B cell (primary cell): ENCODE data around the gene EFCAB8. TPM values are rescaled to one million over a fixed set of nuclear protein-coding genes. Genes with fewer than 3 reads are reported as not detected.

Experiments
- ATAC-seq: fragments of 200-7000 bp; cut with Tn5 transposase; one replicate; pipeline ENCODE4 v1.10.0; 2021; ENCODE audit warnings: low read depth, mild to moderate bottlenecking, moderate number of reproducible peaks, moderate library complexity
- CTCF ChIA-PET: fragments of 350-600 bp; sonication (Branson Sonifier 250); formaldehyde crosslinking; loops from one replicate; lab custom pipeline; 2021; ENCODE audit warnings: antibody characterized with exemption, inconsistent platforms; lab: Charles Lee
- POLR2A ChIA-PET: fragments of 350-600 bp; sonication (Branson Sonifier 250); formaldehyde crosslinking; loops from one replicate; lab custom pipeline; 2021; ENCODE audit warnings: antibody characterized with exemption; lab: Charles Lee
- DNase-seq: peaks from one replicate; pipeline ENCODE4 v3.0.0; 2013
- H2AFZ ChIP-seq: 2 replicates; pipeline ENCODE4 v1.6.1; 2012; ENCODE audit warnings: mild to moderate bottlenecking, low read depth, low read length; ENCODE audit not compliant: insufficient read depth, poor library complexity, severe bottlenecking
- H3K27ac ChIP-seq, 2 donors: 1 replicate in 1 of 2; 2 replicates in 1 of 2; pipeline ENCODE4 v1.5.1; 2012 to 2013; ENCODE audit warnings: low read length in 2 of 2, mild to moderate bottlenecking in 2 of 2, moderate library complexity in 1 of 2
- H3K27me3 ChIP-seq, 4 experiments: fragments of 200-600 bp in 1 of 4; sonication (generic) in 1 of 4; replicated peaks in 1 of 4; 1 replicate in 2 of 4; 2 replicates in 2 of 4; pipeline versions ENCODE4 v1.6.1 to v1.7.0; 2013 to 2016; ENCODE audit warnings: low read length in 3 of 4, mild to moderate bottlenecking in 2 of 4, mixed read lengths in 1 of 4, moderate library complexity in 1 of 4; ENCODE audit not compliant: insufficient read depth in 4 of 4, control insufficient read depth in 3 of 4; ENCODE audit errors: control extremely low read depth in 1 of 4
- H3K36me3 ChIP-seq, 2 experiments: replicated peaks in 1 of 2; 1 replicate in 1 of 2; 2 replicates in 1 of 2; pipeline versions ENCODE4 v1.6.1 to v1.7.1; 2013; ENCODE audit warnings: low read length in 1 of 2; ENCODE audit not compliant: insufficient read depth in 2 of 2, control insufficient read depth in 1 of 2; ENCODE audit errors: control extremely low read depth in 1 of 2, extremely low read depth in 1 of 2
- H3K4me1 ChIP-seq, 2 donors: fragments of 200-600 bp in 1 of 2; sonication (generic) in 1 of 2; 1 replicate in 1 of 2; 2 replicates in 1 of 2; pipeline versions ENCODE4 v1.5.1 to v1.6.1; 2013 to 2017; ENCODE audit warnings: low read length in 2 of 2; ENCODE audit not compliant: control insufficient read depth in 2 of 2, insufficient read depth in 2 of 2
- H3K4me2 ChIP-seq: replicated peaks from 2 replicates; pipeline ENCODE3; 2012; ENCODE audit warnings: mild to moderate bottlenecking, low read depth, low read length; ENCODE audit not compliant: poor library complexity, severe bottlenecking
- H3K4me3 ChIP-seq, 5 experiments: fragments of 200-600 bp in 1 of 5; sonication (generic) in 1 of 5; 1 replicate in 3 of 5; 2 replicates in 2 of 5; pipeline versions ENCODE4 v1.5.1 to v1.7.0; 2011 to 2016; ENCODE audit warnings: low read length in 4 of 5, mild to moderate bottlenecking in 4 of 5, low read depth in 2 of 5, control low read depth in 1 of 5, moderate library complexity in 1 of 5; ENCODE audit not compliant: insufficient read depth in 1 of 5; ENCODE audit errors: control extremely low read depth in 1 of 5, extremely low read depth in 1 of 5
- H3K79me2 ChIP-seq: fragments of 200-600 bp; sonication (generic); one replicate; pipeline ENCODE4 v1.6.0; 2016; ENCODE audit warnings: low read length; ENCODE audit not compliant: control insufficient read depth, insufficient read depth
- H3K9ac ChIP-seq: fragments of 200-600 bp; sonication (generic); 2 replicates; pipeline ENCODE4 v1.6.1; 2017; ENCODE audit warnings: mild to moderate bottlenecking, low read length, moderate library complexity
- H3K9me3 ChIP-seq, 3 donors: one replicate each; pipeline versions ENCODE4 v1.6.1 to v1.7.1; 2013; ENCODE audit warnings: low read length in 2 of 3; ENCODE audit not compliant: control insufficient read depth in 2 of 3, insufficient read depth in 1 of 3; ENCODE audit errors: control extremely low read depth in 1 of 3
- H4K20me1 ChIP-seq: 2 replicates; pipeline ENCODE4 v1.6.0; 2012; ENCODE audit warnings: mild to moderate bottlenecking, low read length; ENCODE audit not compliant: insufficient read depth, control insufficient read depth, poor library complexity, severe bottlenecking
- H3K27ac Mint-ChIP-seq: one replicate; pipeline ENCODE4 v1.8.0; 2021; ENCODE audit warnings: mixed read lengths
- H3K27me3 Mint-ChIP-seq: one replicate; pipeline ENCODE4 v1.8.0; 2021; ENCODE audit warnings: mixed read lengths
- H3K4me1 Mint-ChIP-seq: one replicate; pipeline ENCODE4 v1.8.0; 2021; ENCODE audit warnings: mixed read lengths
- H3K4me3 Mint-ChIP-seq: one replicate; pipeline ENCODE4 v1.8.0; 2021; ENCODE audit warnings: mixed read lengths
- H3K9me3 Mint-ChIP-seq: one replicate; pipeline ENCODE4 v1.8.0; 2022; ENCODE audit warnings: mixed read lengths; ENCODE audit not compliant: insufficient read depth
- EZH2 ChIP-seq: IDR thresholded peaks from 2 replicates; pipeline ENCODE4 v1.6.1; 2012; ENCODE audit warnings: borderline replicate concordance, low read depth, mild to moderate bottlenecking, moderate library complexity, low read length; ENCODE audit not compliant: insufficient read depth, poor library complexity, severe bottlenecking
- WGBS: methylation state at CpG from one replicate; pipeline ENCODE4 v1.1.5; 2013; ENCODE audit warnings: missing lambda C conversion rate; ENCODE audit not compliant: insufficient coverage; 5-methylcytosine and 5-hydroxymethylcytosine counted together
- intact Hi-C: fragments of 100-400 bp; cut with micrococcal nuclease; formaldehyde crosslinking; loops from one replicate; pipeline ENCODE4 v1.10.0; 2022
- polyA plus RNA-seq: library from polyadenylated mRNA; depleted of rRNA; stranded (reverse); fragments of >200 nt; gene quantifications from 2 replicates; pipeline ENCODE4 v1.2.3, GENCODE V29; 2012
- total RNA-seq, 2 donors: library from RNA; stranded (reverse); fragments of 120-200 nt in 1 of 2; gene quantifications; 1 replicate in 1 of 2; 2 replicates in 1 of 2; pipeline versions ENCODE4 v1.2.3 to v1.2.4, GENCODE V29; 2013 to 2022
- TF ChIP-seq, protein P1 (sequence below): fragments of 200-600 bp; IDR thresholded peaks from one replicate; pipeline ENCODE4 v1.8.0; 2022; ENCODE audit warnings: antibody characterized with exemption, mild to moderate bottlenecking

The EFCAB8 gene
- total and polyA plus RNA-seq, 2 donors (not counting 1 experiment from before 2014, with no cell fraction given): 0.72 to 2.3 TPM

DNA sequence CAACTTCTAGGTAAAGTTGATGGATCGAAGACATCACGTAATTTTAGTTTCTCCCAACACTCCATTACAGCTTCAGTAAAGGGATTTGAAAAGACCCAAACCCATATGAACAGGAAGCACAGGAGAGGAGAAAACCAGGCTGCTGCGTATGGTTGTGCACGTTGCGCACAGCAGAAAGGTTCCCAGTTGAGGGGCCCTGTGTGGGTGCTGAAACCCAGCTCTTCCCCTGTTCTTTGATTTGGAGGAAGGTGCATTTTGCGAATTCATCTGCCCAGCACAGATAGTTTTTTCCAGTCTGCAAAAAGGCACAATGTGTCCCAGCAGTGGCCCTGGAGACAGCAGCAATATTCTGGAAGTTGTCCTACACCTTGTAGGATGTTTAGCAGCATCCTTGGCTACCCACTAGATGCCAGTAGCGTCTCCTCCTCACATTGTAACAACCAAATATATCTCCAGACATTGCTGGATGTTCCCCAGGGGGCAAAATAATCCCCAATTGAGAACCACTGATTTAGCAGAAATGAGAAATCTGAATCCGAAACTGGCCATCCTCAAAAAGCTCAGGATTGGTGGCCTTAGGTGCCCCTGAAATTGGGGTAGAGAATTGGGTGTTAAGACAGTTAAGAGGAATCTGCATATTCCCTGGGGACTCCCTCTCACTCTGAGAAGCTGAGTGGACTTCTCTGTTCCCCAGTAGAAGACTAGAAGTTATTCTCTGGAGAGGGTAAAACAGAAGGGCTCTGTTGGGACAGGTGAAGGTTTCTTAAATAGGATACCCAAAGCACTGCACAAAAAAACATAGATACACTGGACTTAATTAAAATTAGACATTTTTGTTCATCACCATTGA is 133.3 kb downstream of the EFCAB8 start:
- H3K4me2 ChIP-seq: peak overlapping the region; percentile 21
- H3K4me3 ChIP-seq: no peak overlapping the region
- 34% methylated on average over 6 of the region's 8 CpGs for WGBS
- TF ChIP-seq, protein P1, sequence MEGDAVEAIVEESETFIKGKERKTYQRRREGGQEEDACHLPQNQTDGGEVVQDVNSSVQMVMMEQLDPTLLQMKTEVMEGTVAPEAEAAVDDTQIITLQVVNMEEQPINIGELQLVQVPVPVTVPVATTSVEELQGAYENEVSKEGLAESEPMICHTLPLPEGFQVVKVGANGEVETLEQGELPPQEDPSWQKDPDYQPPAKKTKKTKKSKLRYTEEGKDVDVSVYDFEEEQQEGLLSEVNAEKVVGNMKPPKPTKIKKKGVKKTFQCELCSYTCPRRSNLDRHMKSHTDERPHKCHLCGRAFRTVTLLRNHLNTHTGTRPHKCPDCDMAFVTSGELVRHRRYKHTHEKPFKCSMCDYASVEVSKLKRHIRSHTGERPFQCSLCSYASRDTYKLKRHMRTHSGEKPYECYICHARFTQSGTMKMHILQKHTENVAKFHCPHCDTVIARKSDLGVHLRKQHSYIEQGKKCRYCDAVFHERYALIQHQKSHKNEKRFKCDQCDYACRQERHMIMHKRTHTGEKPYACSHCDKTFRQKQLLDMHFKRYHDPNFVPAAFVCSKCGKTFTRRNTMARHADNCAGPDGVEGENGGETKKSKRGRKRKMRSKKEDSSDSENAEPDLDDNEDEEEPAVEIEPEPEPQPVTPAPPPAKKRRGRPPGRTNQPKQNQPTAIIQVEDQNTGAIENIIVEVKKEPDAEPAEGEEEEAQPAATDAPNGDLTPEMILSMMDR: no peak
- no peak for TF ChIP-seq EZH2
- peaks cover 23% of the 10 kb centered on the region for H3K4me1 Mint-ChIP-seq
- no peaks in the 10 kb centered on the region for H3K27me3 Mint-ChIP-seq
- peaks cover 19 to 23% of the 10 kb centered on the region in 2 donors for H3K4me1 ChIP-seq
- no peak overlapping the region for H3K9ac ChIP-seq
- intact Hi-C loops: no loop called here
- no peaks in the 10 kb centered on the region for H3K79me2 ChIP-seq
- H3K27ac Mint-ChIP-seq: no peak overlapping the region
- POLR2A ChIA-PET: no interaction called here
- peaks cover 3 to 12% (median 12%) of the 10 kb centered on the region in 3 donors for H3K9me3 ChIP-seq
- no peak overlapping the region for H2AFZ ChIP-seq
- H3K9me3 Mint-ChIP-seq: peaks cover 7% of the 10 kb centered on the region
- no peak overlapping the region for H3K4me3 Mint-ChIP-seq
- H3K27ac ChIP-seq: peak overlapping the region in 1 of 2 donors; percentile 12
- DNase-seq (peak; percentile 43), ATAC-seq (peak; percentile 26)
- no peaks in the 10 kb centered on the region for H3K27me3 ChIP-seq
- CTCF ChIA-PET: interaction anchor here (0.6 to 0.9 kb wide), 2 partner anchors 9 to 526 kb away, joined by 3 to 4 read pairs; no protein-coding TSS in a partner anchor
- H3K36me3 ChIP-seq: no peaks in the 10 kb centered on the region
- H4K20me1 ChIP-seq: no peaks in the 10 kb centered on the region

GRCh38 chr20:32993496-32994050 is 134.8 kb downstream of the EFCAB8 start:
- CTCF ChIA-PET: interaction anchor here (0.7 kb wide), 1 partner anchor 92 kb away, joined by 3 read pairs; no protein-coding TSS in a partner anchor
- Histone ChIP-seq H3K36me3 (no peaks in the 10 kb centered on the region), H3K9ac (no peak overlapping the region), H3K27ac (no peak overlapping the region), H3K9me3 (peaks cover 3 to 12% (median 12%) of the 10 kb centered on the region in 3 donors), H2AFZ (no peak overlapping the region), H3K4me2 (no peak overlapping the region), H4K20me1 (no peaks in the 10 kb centered on the region), H3K27me3 (no peaks in the 10 kb centered on the region), H3K4me3 (no peak overlapping the region), H3K4me1 (peaks cover 19 to 23% of the 10 kb centered on the region in 2 donors), H3K79me2 (no peaks in the 10 kb centered on the region)
- peaks cover 7% of the 10 kb centered on the region for H3K9me3 Mint-ChIP-seq
- POLR2A ChIA-PET: no interaction called here
- H3K27ac Mint-ChIP-seq: no peak overlapping the region
- ATAC-seq (no peak), DNase-seq (no peak)
- WGBS: 85% methylated on average over 4 of the region's 8 CpGs
- intact Hi-C loops: no loop called here
- TF ChIP-seq, protein P1: no peak
- no peak for TF ChIP-seq EZH2
- H3K27me3 Mint-ChIP-seq: no peaks in the 10 kb centered on the region
- no peak overlapping the region for H3K4me3 Mint-ChIP-seq
- H3K4me1 Mint-ChIP-seq: peaks cover 25% of the 10 kb centered on the region
